ENCODE data around the gene PARD6G.
"Not testable (repeated sequence)": the region's sequence is repeated elsewhere in the genome, so short reads cannot be mapped to it uniquely, and the experiment has no call there.

PARD6G gene

DNA sequence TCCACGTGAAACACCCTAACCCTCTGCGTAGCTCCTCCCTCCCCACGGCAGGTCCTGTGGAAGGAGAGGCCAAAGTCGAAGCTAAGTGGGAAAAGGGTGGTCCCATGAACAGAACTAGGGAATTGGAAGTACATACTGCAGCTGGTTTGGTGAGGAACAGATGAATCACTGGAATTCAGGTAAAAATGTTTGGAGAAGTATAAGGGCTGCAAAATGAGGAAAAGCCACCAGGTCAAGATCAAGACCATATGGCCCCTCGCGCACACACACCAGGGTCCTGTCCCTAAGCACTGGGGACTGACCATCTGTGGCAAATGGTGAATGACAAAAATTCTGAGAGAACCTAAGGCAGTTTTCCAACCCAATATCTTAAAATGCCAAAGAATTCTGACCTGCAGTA lies 3.1 kb downstream of the PARD6G start:
- DNase-seq: no peak
- no peak overlapping the region for H3K4me3 ChIP-seq (ENCODE audit: low read depth, low read length)
- H3K36me3 ChIP-seq (replicated peaks): no peaks in the 10 kb centered on the region
- H3K27ac ChIP-seq: no peak overlapping the region
- no peaks in the 10 kb centered on the region for H3K27me3 ChIP-seq (replicated peaks)
- TF ChIP-seq, protein P1, sequence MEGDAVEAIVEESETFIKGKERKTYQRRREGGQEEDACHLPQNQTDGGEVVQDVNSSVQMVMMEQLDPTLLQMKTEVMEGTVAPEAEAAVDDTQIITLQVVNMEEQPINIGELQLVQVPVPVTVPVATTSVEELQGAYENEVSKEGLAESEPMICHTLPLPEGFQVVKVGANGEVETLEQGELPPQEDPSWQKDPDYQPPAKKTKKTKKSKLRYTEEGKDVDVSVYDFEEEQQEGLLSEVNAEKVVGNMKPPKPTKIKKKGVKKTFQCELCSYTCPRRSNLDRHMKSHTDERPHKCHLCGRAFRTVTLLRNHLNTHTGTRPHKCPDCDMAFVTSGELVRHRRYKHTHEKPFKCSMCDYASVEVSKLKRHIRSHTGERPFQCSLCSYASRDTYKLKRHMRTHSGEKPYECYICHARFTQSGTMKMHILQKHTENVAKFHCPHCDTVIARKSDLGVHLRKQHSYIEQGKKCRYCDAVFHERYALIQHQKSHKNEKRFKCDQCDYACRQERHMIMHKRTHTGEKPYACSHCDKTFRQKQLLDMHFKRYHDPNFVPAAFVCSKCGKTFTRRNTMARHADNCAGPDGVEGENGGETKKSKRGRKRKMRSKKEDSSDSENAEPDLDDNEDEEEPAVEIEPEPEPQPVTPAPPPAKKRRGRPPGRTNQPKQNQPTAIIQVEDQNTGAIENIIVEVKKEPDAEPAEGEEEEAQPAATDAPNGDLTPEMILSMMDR (IDR thresholded peaks at IDR 0.05; ENCODE audit: low read depth, low read length, missing control alignments): no peak
- in situ Hi-C loops (cut with HindIII; ENCODE audit: low pct_ligation_motif_present, low sequenced_read_pairs): no loop called here

DNA sequence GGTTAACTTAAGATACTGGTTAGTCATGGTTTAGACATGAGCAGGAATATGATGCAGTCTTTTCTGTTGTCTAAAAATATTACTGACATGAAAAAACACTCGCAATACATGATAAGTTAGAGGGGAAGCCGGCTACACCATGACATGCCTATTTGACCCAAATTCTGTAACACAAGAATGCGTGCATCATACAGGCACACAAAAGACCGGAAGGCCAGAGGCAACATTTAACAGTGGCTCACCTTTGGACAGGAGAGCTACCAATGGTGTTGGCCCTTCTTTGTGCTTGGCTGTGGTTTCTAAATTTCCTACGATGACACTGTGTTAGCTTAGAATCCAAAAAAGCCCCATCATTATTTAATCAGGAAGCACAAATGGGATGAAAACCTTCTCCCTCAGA lies 4.1 kb downstream of the PARD6G start:
- H3K27me3 ChIP-seq (replicated peaks): no peaks in the 10 kb centered on the region
- in situ Hi-C loops (cut with HindIII; ENCODE audit: low pct_ligation_motif_present, low sequenced_read_pairs): no loop called here
- H3K36me3 ChIP-seq (replicated peaks): no peaks in the 10 kb centered on the region
- no peak for DNase-seq
- no peak overlapping the region for H3K4me3 ChIP-seq (ENCODE audit: low read depth, low read length)
- TF ChIP-seq, protein P1 (IDR thresholded peaks at IDR 0.05; ENCODE audit: low read depth, low read length, missing control alignments): no peak
- H3K27ac ChIP-seq: no peak overlapping the region

DNA sequence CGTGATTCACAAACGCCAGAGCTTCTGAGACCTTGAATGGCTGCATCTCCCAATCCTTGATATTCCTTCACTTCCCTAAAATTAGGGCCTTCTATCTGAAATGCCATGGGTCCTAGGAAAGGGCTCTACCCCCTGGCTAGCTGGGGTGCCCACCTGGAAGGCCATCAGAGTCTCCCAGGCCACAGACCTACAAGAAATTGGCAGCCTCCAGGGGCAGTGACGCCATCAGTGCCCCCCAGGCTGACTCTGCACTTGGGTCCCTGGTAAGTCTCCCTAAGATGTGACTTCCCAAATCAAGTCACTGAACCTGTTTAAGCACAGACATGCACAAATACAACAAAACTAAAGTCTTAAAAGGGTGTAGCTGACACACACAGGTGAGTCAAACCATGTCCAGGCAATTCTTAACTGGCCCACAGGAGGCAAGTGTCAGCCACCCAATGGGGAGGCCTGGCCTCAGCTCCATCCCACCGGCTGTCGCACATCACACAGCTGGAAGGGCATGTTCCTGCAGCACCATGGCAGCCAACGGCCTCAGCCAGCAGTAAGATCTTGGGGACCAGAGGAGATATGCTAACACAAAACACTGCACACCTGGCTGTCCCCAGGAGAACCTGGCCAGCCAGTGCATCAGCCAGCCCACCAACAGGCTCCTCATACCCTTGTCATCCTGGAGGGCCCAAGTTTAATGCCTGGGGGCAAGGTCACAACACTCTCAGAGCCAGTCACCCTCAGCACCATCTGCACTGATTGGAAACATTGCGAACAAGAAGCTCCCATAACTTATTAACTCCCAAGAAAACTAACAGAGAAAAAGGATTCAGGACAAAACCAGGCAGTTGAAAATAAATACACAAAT lies 5.2 kb downstream of the PARD6G start:
- TF ChIP-seq, protein P1 (IDR thresholded peaks at IDR 0.05; ENCODE audit: low read depth, low read length, missing control alignments): no peak
- Histone ChIP-seq H3K4me3 (ENCODE audit: low read depth, low read length) (no peak overlapping the region), H3K27ac (no peak overlapping the region), H3K36me3 (replicated peaks) (no peaks in the 10 kb centered on the region), H3K27me3 (replicated peaks) (no peaks in the 10 kb centered on the region)
- no peak for DNase-seq
- in situ Hi-C loops (cut with HindIII; ENCODE audit: low pct_ligation_motif_present, low sequenced_read_pairs): no loop called here

DNA sequence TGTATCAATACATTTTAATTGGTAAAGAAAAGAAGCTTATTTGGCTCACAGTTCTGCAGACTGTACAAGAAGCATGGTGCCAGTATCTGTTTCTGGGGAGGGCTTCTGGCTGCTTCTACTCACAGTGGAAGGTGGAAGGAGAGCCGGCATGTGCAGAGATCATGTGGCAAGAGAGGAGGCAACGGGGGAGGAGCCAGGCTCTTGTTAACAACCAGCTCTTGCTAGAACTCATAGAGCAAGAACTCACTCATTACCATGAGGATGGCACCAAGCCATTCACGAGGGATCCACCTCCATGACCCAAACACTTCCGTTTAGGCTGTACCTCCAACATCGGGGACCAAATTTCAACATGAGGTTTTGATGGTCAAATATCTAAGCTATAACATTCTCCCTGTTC lies 7.5 kb downstream of the PARD6G start:
- TF ChIP-seq, protein P1 (IDR thresholded peaks at IDR 0.05; ENCODE audit: low read depth, low read length, missing control alignments): no peak

DNA sequence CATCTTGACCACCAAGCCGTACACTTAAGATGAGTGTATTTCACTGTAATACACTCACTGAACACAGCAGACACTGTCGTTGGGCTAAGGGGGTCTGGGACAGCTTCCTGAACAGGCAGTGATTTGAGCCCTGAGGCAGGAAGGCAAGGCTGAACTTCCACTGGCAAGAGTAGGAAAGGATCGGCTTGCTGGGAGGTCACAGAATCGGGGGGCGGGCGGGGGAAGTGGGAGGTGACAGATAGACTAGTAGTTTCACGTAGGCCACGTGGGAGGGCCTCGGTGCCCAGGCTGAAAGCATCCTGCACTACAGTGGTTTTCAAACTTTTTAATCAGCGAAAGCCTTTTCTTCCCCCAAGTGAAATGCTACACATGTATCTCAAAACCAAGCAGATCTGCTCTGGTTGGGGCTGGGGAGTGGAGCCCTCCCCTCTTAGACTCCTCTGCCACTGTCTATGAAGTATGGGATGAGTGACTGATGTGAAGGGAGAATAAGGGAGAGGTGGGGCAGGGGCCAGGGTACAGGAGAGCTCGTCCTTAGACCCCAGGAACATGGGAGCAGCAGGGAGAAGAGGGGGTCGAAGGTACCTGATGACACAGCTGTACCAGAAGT lies 8.6 kb downstream of the PARD6G start:
- H3K4me3 ChIP-seq (ENCODE audit: low read depth, low read length): no peak overlapping the region
- H3K36me3 ChIP-seq (replicated peaks): no peaks in the 10 kb centered on the region
- TF ChIP-seq, protein P1 (IDR thresholded peaks at IDR 0.05; ENCODE audit: low read depth, low read length, missing control alignments): no peak
- no peak for DNase-seq
- H3K27me3 ChIP-seq (replicated peaks): no peaks in the 10 kb centered on the region
- no peak overlapping the region for H3K27ac ChIP-seq
- in situ Hi-C loops (cut with HindIII; ENCODE audit: low pct_ligation_motif_present, low sequenced_read_pairs): no loop called here

More for the DNA sequence above, 7.5 kb downstream of the PARD6G start:
- Histone ChIP-seq H3K27me3 (replicated peaks) (no peaks in the 10 kb centered on the region), H3K4me3 (ENCODE audit: low read depth, low read length) (no peak overlapping the region), H3K36me3 (replicated peaks) (no peaks in the 10 kb centered on the region), H3K27ac (no peak overlapping the region)
- DNase-seq: no peak
- in situ Hi-C loops (cut with HindIII; ENCODE audit: low pct_ligation_motif_present, low sequenced_read_pairs): no loop called here

DNA sequence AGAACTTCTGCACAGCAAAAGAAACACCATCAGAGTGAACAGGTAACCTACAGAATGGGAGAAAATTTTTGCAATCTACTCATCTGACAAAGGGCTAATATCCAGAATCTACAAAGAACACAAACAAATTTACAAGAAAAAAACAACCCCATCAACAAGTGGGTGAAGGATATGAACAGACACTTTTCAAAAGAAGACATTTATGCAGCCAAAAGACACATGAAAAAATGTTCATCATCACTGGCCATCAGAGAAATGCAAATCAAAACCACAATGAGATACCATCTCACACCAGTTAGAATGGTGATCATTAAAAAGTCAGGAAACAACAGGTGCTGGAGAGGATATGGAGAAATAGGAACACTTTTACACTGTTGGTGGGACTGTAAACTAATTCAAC lies 9.8 kb downstream of the PARD6G start:
- H3K36me3 ChIP-seq (replicated peaks); H3K27ac ChIP-seq; H3K27me3 ChIP-seq (replicated peaks); H3K4me3 ChIP-seq (ENCODE audit: low read depth, low read length); in situ Hi-C loops (cut with HindIII; ENCODE audit: low pct_ligation_motif_present, low sequenced_read_pairs); DNase-seq: not testable (repeated sequence)

All from brain microvascular endothelial cell (primary cell).